Liver (tissue), 3 donors: ENCODE results near the gene ATP2A1.

Experiments used
- CTCF ChIP-seq: fragments of 150-350 bp; IDR thresholded peaks from 2 replicates; pipeline ENCODE4 v1.5.1; 2017; ENCODE audit warnings: improper control_type of control experiment, low read depth, low read length; ENCODE audit not compliant: missing input control
- HNF4A ChIP-seq, 2 donors: conservative IDR thresholded peaks; 2 replicates each; pipeline ENCODE4 v1.6.1; 2016; ENCODE audit warnings: antibody characterized with exemption in 2 of 2, mild to moderate bottlenecking in 2 of 2
- MAX ChIP-seq: IDR thresholded peaks from 2 replicates; pipeline ENCODE4 v1.6.1; 2016; ENCODE audit warnings: antibody characterized with exemption
- NR2F2 ChIP-seq: IDR thresholded peaks from 2 replicates; pipeline ENCODE4 v1.6.1; 2016; ENCODE audit warnings: antibody characterized with exemption
- ZBTB33 ChIP-seq: IDR thresholded peaks from 2 replicates; pipeline ENCODE4 v1.6.1; 2016; ENCODE audit warnings: antibody characterized with exemption
- donor health status: healthy.
- donor health status: healthy.

DNA sequence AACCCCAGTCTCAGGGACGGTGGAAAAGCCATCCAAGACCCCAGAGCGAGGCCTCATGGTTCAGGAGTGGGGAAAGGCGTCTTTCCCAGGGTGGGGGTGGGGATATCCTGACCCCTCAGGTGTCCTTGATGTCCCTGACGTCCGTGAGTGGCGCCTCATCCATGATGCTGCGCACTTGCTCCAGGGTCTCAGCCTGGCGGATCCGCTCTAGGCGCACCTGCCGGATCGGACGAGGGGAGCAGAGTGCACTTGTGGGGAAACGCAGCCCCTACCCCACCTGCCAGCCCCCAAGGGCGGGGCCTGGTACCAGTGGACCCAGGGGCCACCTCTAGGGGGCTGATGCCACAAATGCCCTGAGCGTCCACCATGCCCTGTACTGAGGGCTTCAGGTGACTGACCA is 26.5 kb downstream of the ATP2A1 start:
- TF ChIP-seq CTCF, result no peak
- TF ChIP-seq NR2F2, result no peak
- TF ChIP-seq MAX, result no peak
- no peak for TF ChIP-seq ZBTB33
- TF ChIP-seq HNF4A (conservative IDR thresholded peaks at IDR 0.05), result no peak
